ENCODE measurements around the gene ACSBG1.
"Not testable (repeated sequence)": the region's sequence is repeated elsewhere in the genome, so short reads cannot be mapped to it uniquely, and the experiment has no call there.

The ACSBG1 gene

DNA sequence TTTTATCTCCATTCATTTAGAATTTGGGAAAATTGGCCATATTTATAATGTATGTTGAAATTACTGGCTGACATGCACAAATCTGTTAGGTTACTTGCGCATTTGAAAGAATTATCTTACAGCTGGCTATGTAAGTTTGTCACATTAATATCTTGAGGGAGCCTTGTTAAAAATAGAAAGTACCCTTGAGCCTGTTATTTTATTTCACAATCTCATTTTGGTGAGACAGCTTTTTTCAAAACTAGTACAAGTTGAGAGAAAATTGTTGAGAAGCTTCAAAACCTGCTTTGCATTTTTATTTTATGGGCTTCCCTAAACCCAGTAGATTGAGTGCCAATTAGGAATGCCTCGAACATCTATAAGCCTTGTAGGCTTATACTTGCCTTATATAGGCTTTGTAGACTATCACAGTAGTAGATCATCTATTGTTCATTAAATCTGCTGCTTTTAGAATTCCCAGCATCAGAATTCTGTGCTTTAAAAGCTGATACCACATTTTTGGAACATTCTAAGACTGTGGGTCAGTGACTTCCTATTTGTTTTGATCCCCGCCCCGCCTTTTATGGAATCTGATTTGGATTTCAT, 78.9 kb downstream of the ACSBG1 start:
- Histone ChIP-seq H2BK12ac (ENCODE audit: low read length in 2 of 2) (no peak overlapping the region), H4K8ac (ENCODE audit: low read length) (no peak overlapping the region), H3K79me1 (replicated peaks; ENCODE audit: low read length, poor library complexity, severe bottlenecking) (peaks cover 16% of the 10 kb centered on the region), H2BK15ac (ENCODE audit: low read depth, poor library complexity, severe bottlenecking) (no peak overlapping the region), H3K4me2 (ENCODE audit: low read length, poor library complexity, severe bottlenecking) (no peak overlapping the region), H3K18ac (ENCODE audit: low read depth in 1 of 2, low read length in 2 of 2) (no peak overlapping the region), H2BK5ac (ENCODE audit: low read depth, low read length, poor library complexity, severe bottlenecking) (no peak overlapping the region), H3K23ac (ENCODE audit: low read length in 2 of 2) (no peak overlapping the region), H2AK5ac (ENCODE audit: low read length, severe bottlenecking) (no peak overlapping the region), H3K9ac (ENCODE audit: low read length) (peak overlapping the region; percentile 5), H2BK120ac (ENCODE audit: low read depth, low read length) (no peak overlapping the region), H3K4ac (ENCODE audit: low read depth in 1 of 2, low read length in 2 of 2) (no peak overlapping the region), H3K9me3 (ENCODE audit: control insufficient read depth, low read length) (no peaks in the 10 kb centered on the region), H3K4me3 (ENCODE audit: insufficient read depth in 1 of 2, low read depth in 1 of 2, low read length in 2 of 2) (no peak overlapping the region), H3K14ac (ENCODE audit: low read length in 2 of 2) (no peak overlapping the region), H3K27me3 (ENCODE audit: control insufficient read depth in 1 of 2, insufficient read depth in 1 of 2, low read length in 2 of 2) (no peaks in the 10 kb centered on the region), H3K27ac (ENCODE audit: low read length, poor library complexity, severe bottlenecking) (no peak overlapping the region), H3K36me3 (ENCODE audit: control insufficient read depth in 1 of 2, insufficient read depth in 2 of 2, low read depth in 1 of 2, low read length in 2 of 2) (peaks cover 11 to 26% of the 10 kb centered on the region in 2 experiments), H3K4me1 (ENCODE audit: control insufficient read depth, insufficient read depth, low read depth, low read length) (no peaks in the 10 kb centered on the region), H4K91ac (ENCODE audit: low read length) (no peak overlapping the region), H2AFZ (ENCODE audit: low read depth, low read length) (no peak overlapping the region)
- WGBS = 100% methylated on average over 3 of the region's 4 CpGs
- no peak for DNase-seq

DNA sequence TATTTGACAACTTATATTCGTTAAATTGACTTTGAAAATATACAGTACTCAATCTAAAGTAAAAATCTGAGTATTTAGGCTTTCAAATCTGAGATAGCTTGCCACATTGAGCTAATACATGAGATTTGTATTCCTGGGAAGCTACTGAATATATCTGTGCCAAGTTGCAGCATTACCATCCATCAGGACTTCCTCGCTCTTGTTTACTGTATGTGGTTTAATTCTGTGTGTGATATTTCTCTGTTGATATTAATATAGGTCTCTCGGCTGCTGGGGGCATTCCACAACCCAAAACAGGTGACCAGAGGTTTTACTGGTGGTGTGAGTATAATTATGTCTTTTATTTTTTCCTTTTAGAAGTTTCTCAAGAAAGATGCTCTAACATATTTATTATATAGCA, 79.4 kb downstream of the ACSBG1 start:
- H3K14ac ChIP-seq (ENCODE audit: low read length in 2 of 2) = no peak overlapping the region
- H4K91ac ChIP-seq (ENCODE audit: low read length) = no peak overlapping the region
- H3K23ac ChIP-seq (ENCODE audit: low read length in 2 of 2) = no peak overlapping the region
- peak overlapping the region; percentile 5 for H3K9ac ChIP-seq (ENCODE audit: low read length)
- H2BK120ac ChIP-seq (ENCODE audit: low read depth, low read length) = no peak overlapping the region
- no peaks in the 10 kb centered on the region for H3K4me1 ChIP-seq (ENCODE audit: control insufficient read depth, insufficient read depth, low read depth, low read length)
- no peak overlapping the region for H3K27ac ChIP-seq (ENCODE audit: low read length, poor library complexity, severe bottlenecking)
- H3K9me3 ChIP-seq (ENCODE audit: control insufficient read depth, low read length) = no peaks in the 10 kb centered on the region
- peaks cover 10 to 22% of the 10 kb centered on the region in 2 experiments for H3K36me3 ChIP-seq (ENCODE audit: control insufficient read depth in 1 of 2, insufficient read depth in 2 of 2, low read depth in 1 of 2, low read length in 2 of 2)
- no peak overlapping the region for H3K4me3 ChIP-seq (ENCODE audit: insufficient read depth in 1 of 2, low read depth in 1 of 2, low read length in 2 of 2)
- H2AK5ac ChIP-seq (ENCODE audit: low read length, severe bottlenecking) = no peak overlapping the region
- no peak overlapping the region for H3K4ac ChIP-seq (ENCODE audit: low read depth in 1 of 2, low read length in 2 of 2)
- no peak for DNase-seq
- H2BK15ac ChIP-seq (ENCODE audit: low read depth, poor library complexity, severe bottlenecking) = no peak overlapping the region
- no peak overlapping the region for H2AFZ ChIP-seq (ENCODE audit: low read depth, low read length)
- no peaks in the 10 kb centered on the region for H3K27me3 ChIP-seq (ENCODE audit: control insufficient read depth in 1 of 2, insufficient read depth in 1 of 2, low read length in 2 of 2)
- H2BK12ac ChIP-seq (ENCODE audit: low read length in 2 of 2) = no peak overlapping the region
- 100% methylated on average over 2 of the region's 3 CpGs for WGBS
- H4K8ac ChIP-seq (ENCODE audit: low read length) = no peak overlapping the region
- H3K79me1 ChIP-seq (replicated peaks; ENCODE audit: low read length, poor library complexity, severe bottlenecking) = peaks cover 16% of the 10 kb centered on the region
- no peak overlapping the region for H3K18ac ChIP-seq (ENCODE audit: low read depth in 1 of 2, low read length in 2 of 2)
- H2BK5ac ChIP-seq (ENCODE audit: low read depth, low read length, poor library complexity, severe bottlenecking) = no peak overlapping the region
- H3K4me2 ChIP-seq (ENCODE audit: low read length, poor library complexity, severe bottlenecking) = no peak overlapping the region

DNA sequence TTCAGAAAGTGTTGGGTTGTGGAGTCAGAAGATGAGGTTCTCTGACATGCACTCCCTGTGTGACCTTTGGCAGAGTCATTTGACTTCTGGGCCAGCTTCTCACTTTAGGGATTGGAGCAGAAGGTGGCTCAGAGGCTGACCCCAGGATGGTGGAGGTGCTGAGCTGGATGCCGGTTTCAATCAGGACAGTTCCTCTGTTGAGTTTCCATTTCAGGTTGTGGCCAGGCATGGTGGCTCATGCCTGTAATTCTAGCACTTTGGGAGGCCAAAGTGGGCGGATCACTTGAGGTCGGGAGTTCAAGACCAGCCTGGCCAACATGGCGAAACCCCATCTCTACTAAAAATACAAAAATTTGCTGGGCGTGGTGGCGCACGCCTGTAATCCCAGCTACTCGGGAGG, 83.3 kb downstream of the ACSBG1 start:
- Histone ChIP-seq H3K79me1 (replicated peaks; ENCODE audit: low read length, poor library complexity, severe bottlenecking) (peaks cover 20% of the 10 kb centered on the region), H3K9ac (ENCODE audit: low read length) (peak overlapping the region; percentile 87)
- H2BK120ac ChIP-seq (ENCODE audit: low read depth, low read length); H2BK15ac ChIP-seq (ENCODE audit: low read depth, poor library complexity, severe bottlenecking); H2AK5ac ChIP-seq (ENCODE audit: low read length, severe bottlenecking); H3K14ac ChIP-seq (ENCODE audit: low read length in 2 of 2); H2AFZ ChIP-seq (ENCODE audit: low read depth, low read length); H2BK12ac ChIP-seq (ENCODE audit: low read length in 2 of 2); H3K27me3 ChIP-seq (ENCODE audit: control insufficient read depth in 1 of 2, insufficient read depth in 1 of 2, low read length in 2 of 2); H3K18ac ChIP-seq (ENCODE audit: low read depth in 1 of 2, low read length in 2 of 2); H3K4me3 ChIP-seq (ENCODE audit: insufficient read depth in 1 of 2, low read depth in 1 of 2, low read length in 2 of 2); H3K36me3 ChIP-seq (ENCODE audit: control insufficient read depth in 1 of 2, insufficient read depth in 2 of 2, low read depth in 1 of 2, low read length in 2 of 2); H3K9me3 ChIP-seq (ENCODE audit: control insufficient read depth, low read length); H3K4ac ChIP-seq (ENCODE audit: low read depth in 1 of 2, low read length in 2 of 2); H3K27ac ChIP-seq (ENCODE audit: low read length, poor library complexity, severe bottlenecking); H3K4me1 ChIP-seq (ENCODE audit: control insufficient read depth, insufficient read depth, low read depth, low read length); H3K23ac ChIP-seq (ENCODE audit: low read length in 2 of 2); DNase-seq; H4K91ac ChIP-seq (ENCODE audit: low read length); H2BK5ac ChIP-seq (ENCODE audit: low read depth, low read length, poor library complexity, severe bottlenecking); H4K8ac ChIP-seq (ENCODE audit: low read length); H3K4me2 ChIP-seq (ENCODE audit: low read length, poor library complexity, severe bottlenecking): not testable (repeated sequence)
- 95% methylated on average over 8 of the region's 8 CpGs for WGBS

DNA sequence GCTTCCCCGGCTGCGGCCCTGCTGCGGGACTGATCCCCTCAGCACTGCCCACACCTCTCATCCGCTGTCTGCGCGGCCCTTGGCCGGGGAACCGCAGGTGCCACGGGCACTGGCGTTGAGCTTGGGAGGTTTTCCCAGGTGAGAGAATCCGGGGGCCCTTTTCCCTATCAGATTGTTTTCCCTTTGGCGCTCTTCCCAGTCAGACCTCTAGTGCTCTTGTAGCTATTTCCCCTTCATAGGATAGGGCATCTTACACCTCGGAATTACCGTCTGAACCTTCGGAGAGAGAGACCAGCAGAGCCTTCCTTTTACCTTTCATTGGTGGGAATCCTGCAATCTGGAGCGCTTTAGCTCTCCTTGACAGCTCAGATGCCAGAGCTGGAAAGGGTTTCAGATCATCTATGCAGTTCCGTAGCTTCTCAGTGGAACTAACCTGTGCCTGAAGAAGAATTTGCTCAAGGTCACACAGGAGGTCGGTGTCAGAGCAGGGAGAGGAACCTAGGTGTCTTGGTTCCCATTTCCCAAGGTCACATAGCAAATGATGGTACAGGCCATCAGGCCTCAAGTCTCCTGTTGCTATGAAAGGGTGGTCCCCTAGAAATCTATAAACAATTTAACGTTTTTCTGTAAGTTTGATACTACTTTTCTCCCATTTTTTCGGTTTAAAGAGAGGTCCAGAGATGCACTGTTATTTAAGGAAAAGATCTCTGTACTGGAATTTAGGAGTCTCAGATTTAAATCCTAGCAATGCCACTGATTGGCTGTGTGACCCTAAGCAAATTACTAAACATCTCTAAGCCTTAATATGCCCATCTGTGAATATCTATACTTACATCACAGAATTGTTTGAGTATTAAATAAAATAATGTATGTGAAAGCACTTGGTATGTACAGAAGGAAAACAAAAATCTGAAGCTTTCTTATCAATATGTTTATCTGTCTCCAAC, 84.3 kb downstream of the ACSBG1 start:
- H4K8ac ChIP-seq (ENCODE audit: low read length) = peak overlapping the region; percentile 31

More for the DNA sequence above, 84.3 kb downstream of the ACSBG1 start:
- Histone ChIP-seq H2BK15ac (ENCODE audit: low read depth, poor library complexity, severe bottlenecking) (no peak overlapping the region), H3K4me1 (ENCODE audit: control insufficient read depth, insufficient read depth, low read depth, low read length) (peaks cover 5% of the 10 kb centered on the region), H3K27ac (ENCODE audit: low read length, poor library complexity, severe bottlenecking) (no peak overlapping the region), H3K9ac (ENCODE audit: low read length) (peak overlapping the region; percentile 87), H3K4ac (ENCODE audit: low read depth in 1 of 2, low read length in 2 of 2) (peak overlapping the region; percentile 68 to 71), H3K79me1 (replicated peaks; ENCODE audit: low read length, poor library complexity, severe bottlenecking) (peaks cover 20% of the 10 kb centered on the region), H2AFZ (ENCODE audit: low read depth, low read length) (peak overlapping the region; percentile 72), H3K14ac (ENCODE audit: low read length in 2 of 2) (peak overlapping the region in 1 of 2 experiments; percentile 95), H2AK5ac (ENCODE audit: low read length, severe bottlenecking) (no peak overlapping the region), H3K9me3 (ENCODE audit: control insufficient read depth, low read length) (no peaks in the 10 kb centered on the region), H3K27me3 (ENCODE audit: control insufficient read depth in 1 of 2, insufficient read depth in 1 of 2, low read length in 2 of 2) (no peaks in the 10 kb centered on the region), H3K23ac (ENCODE audit: low read length in 2 of 2) (no peak overlapping the region), H2BK120ac (ENCODE audit: low read depth, low read length) (peak overlapping the region; percentile 54), H3K18ac (ENCODE audit: low read depth in 1 of 2, low read length in 2 of 2) (no peak overlapping the region), H3K4me3 (ENCODE audit: insufficient read depth in 1 of 2, low read depth in 1 of 2, low read length in 2 of 2) (peak overlapping the region; percentile 81 to 87), H2BK5ac (ENCODE audit: low read depth, low read length, poor library complexity, severe bottlenecking) (no peak overlapping the region), H3K36me3 (ENCODE audit: control insufficient read depth in 1 of 2, insufficient read depth in 2 of 2, low read depth in 1 of 2, low read length in 2 of 2) (no peaks in the 10 kb centered on the region), H2BK12ac (ENCODE audit: low read length in 2 of 2) (no peak overlapping the region), H4K91ac (ENCODE audit: low read length) (peak overlapping the region; percentile 29), H3K4me2 (ENCODE audit: low read length, poor library complexity, severe bottlenecking) (peak overlapping the region; percentile 93)
- DNase-seq = peak; percentile 28
- WGBS = 8% methylated on average over 18 of the region's 20 CpGs
